ENCODE data around the gene ARL17A. TPM values are rescaled to one million over a fixed set of nuclear protein-coding genes. Genes with fewer than 3 reads are reported as not detected.
"Not testable (repeated sequence)": the region's sequence is repeated elsewhere in the genome, so short reads cannot be mapped to it uniquely, and the experiment has no call there.

The ARL17A gene
- polyA plus RNA-seq (2012; ENCODE audit: insufficient read length, low read depth): 2.7 TPM

DNA sequence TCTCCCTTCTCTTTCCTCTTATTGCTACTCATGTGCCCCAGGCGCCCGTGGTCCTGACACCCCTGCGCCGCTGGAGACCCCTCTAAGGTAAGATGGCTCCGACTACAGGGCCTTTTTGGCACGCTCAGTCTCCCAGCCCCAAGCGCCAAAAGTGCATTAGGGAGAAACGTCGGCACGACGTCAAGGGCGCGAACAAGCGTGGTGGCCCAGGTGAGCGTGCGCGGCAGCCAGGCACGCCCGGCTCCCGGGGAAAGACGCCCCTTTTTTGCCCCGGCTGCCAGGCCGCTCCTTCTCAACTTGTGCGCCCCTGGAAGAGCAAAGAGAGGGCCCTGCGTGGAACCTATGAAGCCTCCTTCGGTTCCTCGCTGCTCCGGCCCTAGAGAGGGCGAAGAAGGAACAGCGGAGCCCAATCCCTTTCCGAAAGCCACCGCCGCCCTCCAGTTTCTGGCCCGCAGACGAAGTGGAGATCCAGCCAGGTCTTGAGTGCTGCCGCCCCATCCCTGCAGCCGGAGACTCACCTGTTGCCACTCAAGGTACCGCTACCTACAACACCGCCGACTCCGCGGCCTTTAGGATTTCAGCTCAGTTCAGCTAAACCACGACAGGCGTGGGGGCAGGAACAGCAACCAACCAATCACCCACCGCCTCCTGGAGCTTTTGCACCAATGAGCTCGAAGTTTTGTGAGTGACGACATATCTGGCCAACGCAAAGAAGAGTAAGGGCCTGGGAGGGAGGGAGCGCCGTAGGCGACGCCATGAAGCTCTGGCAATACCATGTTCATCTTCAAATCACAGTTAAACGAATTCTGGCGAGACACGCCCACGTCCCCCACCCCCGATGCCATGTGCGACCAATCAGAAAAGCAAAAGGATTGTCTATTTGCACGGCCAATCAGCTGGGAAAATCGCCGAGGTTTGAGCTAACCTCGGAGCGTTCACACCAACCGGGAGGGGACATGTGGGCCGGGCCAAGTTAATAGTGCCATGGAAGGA lies at the start of gene ARL17A:
Gene ARL17A, minus strand, starts transcription at position 609 of the 993 bp plus-strand sequence. CDS start 3,369 bp downstream, outside the sequence.
- TF ChIP-seq, protein P1, sequence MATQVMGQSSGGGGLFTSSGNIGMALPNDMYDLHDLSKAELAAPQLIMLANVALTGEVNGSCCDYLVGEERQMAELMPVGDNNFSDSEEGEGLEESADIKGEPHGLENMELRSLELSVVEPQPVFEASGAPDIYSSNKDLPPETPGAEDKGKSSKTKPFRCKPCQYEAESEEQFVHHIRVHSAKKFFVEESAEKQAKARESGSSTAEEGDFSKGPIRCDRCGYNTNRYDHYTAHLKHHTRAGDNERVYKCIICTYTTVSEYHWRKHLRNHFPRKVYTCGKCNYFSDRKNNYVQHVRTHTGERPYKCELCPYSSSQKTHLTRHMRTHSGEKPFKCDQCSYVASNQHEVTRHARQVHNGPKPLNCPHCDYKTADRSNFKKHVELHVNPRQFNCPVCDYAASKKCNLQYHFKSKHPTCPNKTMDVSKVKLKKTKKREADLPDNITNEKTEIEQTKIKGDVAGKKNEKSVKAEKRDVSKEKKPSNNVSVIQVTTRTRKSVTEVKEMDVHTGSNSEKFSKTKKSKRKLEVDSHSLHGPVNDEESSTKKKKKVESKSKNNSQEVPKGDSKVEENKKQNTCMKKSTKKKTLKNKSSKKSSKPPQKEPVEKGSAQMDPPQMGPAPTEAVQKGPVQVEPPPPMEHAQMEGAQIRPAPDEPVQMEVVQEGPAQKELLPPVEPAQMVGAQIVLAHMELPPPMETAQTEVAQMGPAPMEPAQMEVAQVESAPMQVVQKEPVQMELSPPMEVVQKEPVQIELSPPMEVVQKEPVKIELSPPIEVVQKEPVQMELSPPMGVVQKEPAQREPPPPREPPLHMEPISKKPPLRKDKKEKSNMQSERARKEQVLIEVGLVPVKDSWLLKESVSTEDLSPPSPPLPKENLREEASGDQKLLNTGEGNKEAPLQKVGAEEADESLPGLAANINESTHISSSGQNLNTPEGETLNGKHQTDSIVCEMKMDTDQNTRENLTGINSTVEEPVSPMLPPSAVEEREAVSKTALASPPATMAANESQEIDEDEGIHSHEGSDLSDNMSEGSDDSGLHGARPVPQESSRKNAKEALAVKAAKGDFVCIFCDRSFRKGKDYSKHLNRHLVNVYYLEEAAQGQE (IDR thresholded peaks at IDR 0.05; ENCODE audit: insufficient read depth in 1 of 2, low read depth in 2 of 2, low read length in 2 of 2): not testable (repeated sequence)
- TF ChIP-seq FOXP2 (optimal IDR thresholded peaks at IDR 0.05; ENCODE audit: borderline replicate concordance, extremely low read depth, extremely low read length, insufficient read depth); SIN3A (IDR thresholded peaks at IDR 0.05; ENCODE audit: borderline replicate concordance, insufficient read depth, low read length): not testable (repeated sequence)

DNA sequence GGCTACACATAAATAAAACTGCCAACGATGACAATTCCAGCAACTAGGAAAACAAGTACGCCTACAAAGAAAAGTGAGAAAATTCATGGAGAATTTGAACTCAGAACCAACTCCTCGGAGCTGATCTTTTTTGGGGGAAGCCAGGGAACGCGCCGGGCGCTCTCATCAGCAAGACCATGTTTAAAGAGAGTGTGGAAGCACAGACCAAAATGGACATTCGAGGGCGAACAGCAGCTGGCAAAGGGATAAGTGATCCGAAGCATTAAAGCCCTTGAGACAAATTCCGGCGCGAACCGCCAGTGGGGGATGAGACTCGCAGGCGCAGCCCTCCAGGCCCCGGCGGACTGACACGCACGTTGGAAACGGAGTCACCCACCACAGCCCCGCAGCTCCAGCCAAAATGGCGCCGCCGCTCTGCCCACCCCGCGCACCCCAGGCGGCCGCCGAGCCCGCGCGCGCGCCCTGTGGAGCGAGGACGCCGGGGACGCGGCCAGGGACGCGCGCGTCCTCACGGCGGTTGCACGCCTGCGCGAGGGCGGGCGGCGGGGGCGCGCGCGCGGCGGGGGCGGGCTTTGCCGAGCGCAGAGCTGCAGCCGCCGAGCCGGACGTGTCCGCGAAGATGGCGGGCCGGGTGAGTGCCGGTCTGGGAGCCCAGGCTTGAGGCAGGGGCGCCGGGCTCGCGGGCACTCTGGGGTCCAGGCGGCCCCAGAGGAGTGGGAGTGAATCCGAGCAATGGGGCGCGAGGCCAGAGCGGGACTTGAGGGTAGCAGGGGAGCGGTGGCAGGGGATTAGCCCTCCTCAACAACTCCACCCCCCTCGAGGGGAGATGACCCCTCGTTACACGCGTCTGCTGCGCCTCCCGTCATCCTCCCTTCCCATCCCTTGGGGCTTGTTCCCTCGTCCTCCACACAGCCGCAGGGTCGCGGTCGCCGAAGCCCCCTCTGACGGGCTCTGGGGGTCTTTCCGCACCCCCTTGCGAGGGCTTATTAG lies 11.0 kb upstream of the ARL17A start, which contains the start of gene NSF:
Gene NSF, plus strand, starts transcription at position 513 of the 990 bp plus-strand sequence. Its CDS starts 107 bp downstream, at position 620.
- TF ChIP-seq FOXP2 (optimal IDR thresholded peaks at IDR 0.05; ENCODE audit: borderline replicate concordance, extremely low read depth, extremely low read length, insufficient read depth); SIN3A (IDR thresholded peaks at IDR 0.05; ENCODE audit: borderline replicate concordance, insufficient read depth, low read length); POLR2AphosphoS5 (IDR thresholded peaks at IDR 0.05; ENCODE audit: low read depth, low read length): not testable (repeated sequence)

DNA sequence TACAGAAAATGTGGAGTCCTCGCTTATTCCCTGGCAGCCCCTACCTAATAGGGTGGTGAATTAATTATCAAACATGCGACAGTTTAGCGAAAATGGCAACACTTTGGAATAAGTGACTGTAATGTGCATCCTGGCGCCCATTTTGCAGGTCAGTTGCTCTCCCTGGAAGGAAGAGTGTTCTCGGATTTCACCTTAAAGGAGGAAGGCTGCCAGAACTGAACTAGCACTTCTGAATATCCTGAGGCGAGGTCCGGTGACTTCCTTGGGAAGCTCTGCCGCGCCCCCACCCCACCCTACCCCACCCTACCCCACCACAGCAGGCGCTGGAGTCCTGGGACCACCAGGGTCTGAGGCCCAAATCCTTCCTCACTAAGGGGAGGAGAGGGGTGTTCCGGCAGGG lies 67.3 kb downstream of the ARL17A start, which contains the start of gene LRRC37A2:
Gene LRRC37A2, plus strand, starts transcription at position 301 of the 400 bp plus-strand sequence. CDS start 245 bp downstream, outside the sequence.
- not testable (repeated sequence) for TF ChIP-seq SIN3A (IDR thresholded peaks at IDR 0.05; ENCODE audit: borderline replicate concordance, insufficient read depth, low read length); FOXP2 (optimal IDR thresholded peaks at IDR 0.05; ENCODE audit: borderline replicate concordance, extremely low read depth, extremely low read length, insufficient read depth)
- TF ChIP-seq, protein P1 (IDR thresholded peaks at IDR 0.05; ENCODE audit: insufficient read depth in 1 of 2, low read depth in 2 of 2, low read length in 2 of 2): not testable (repeated sequence)

Data from PFSK-1 (cell line).